ENCODE measurements around the gene PCYT2. TPM values are rescaled to one million over a fixed set of nuclear protein-coding genes. Genes with fewer than 3 reads are reported as not detected.

The PCYT2 gene
- total and polyA plus RNA-seq, 9 of the 15 experiments (the other 6 are each of a cell fraction or from before 2014, with no cell fraction given) = 0.92 to 134 (median 82.5) TPM

DNA sequence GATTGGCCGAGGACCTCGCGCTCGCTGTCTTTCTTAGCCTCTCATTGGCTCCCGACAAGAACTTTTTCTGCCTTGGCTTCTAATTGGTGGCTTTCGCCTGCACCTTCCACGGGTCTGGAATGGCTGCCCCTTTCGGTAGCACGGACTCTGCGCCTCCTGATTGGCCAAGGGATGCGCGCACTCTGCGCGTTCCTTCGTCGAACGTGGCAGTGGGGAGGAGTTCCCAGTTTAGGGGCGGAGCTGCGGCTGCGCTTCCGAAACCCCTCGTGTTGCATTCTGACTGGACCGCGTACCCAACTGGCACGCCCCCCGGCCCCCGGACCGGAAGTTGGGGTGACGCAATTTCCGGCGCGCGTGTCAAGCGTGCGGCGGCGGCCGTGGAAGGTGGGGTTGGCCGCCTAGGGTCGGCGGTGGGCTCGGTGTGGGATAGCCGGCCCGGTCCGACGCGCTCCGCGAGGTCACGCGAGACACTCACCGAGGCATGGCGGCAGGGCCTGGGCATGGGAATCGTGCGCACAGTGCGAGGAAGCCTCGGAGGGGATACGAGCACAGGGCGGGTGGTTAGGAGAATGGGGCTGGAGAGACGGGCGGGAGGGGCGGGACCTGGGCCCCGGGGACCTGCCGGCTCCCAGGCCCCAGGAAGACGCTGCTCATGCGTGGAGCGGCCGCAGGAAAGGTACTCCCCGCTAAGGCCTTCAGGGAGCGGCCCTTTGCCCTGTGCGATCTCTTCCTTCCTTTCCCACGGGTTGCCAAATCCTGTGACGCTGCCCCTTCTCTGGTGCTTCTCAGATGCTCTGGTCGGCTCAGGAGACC lies 50.2 kb downstream of the PCYT2 start (continued):
- TF ChIP-seq SRSF9 (IDR thresholded peaks at IDR 0.05; ENCODE audit: borderline replicate concordance, low read depth, low read length) = no peak
- peak; percentile 86 for TF ChIP-seq MAX (CRISPR knock-in tag; IDR thresholded peaks at IDR 0.05)
- no peak for TF ChIP-seq ZKSCAN3 (CRISPR knock-in tag; IDR thresholded peaks at IDR 0.05)
- TF ChIP-seq KAT7 (CRISPR knock-in tag; IDR thresholded peaks at IDR 0.05; ENCODE audit: borderline replicate concordance) = peak; percentile 90; the same call in 1 of the 2 replicates
- no peak for TF ChIP-seq CSDE1 (IDR thresholded peaks at IDR 0.05)
- no peak for TF ChIP-seq ZNF282 (CRISPR knock-in tag; IDR thresholded peaks at IDR 0.05)
- TF ChIP-seq CEBPZ (IDR thresholded peaks at IDR 0.05; ENCODE audit: borderline replicate concordance, low read depth, low read length) = peak; percentile 65; the same call in 1 of the 2 replicates
- TF ChIP-seq ZNF134 (CRISPR knock-in tag; conservative IDR thresholded peaks at IDR 0.05) = peak; percentile 78
- no peak for TF ChIP-seq ARID2 (IDR thresholded peaks at IDR 0.05)
- peak; percentile 88 for TF ChIP-seq RBM25 (IDR thresholded peaks at IDR 0.05; ENCODE audit: low read depth, low read length, severe bottlenecking)
- TF ChIP-seq GABPB1 (CRISPR knock-in tag; IDR thresholded peaks at IDR 0.05) = peak; percentile 98
- peak; percentile 97 for TF ChIP-seq SP1 (CRISPR knock-in tag; IDR thresholded peaks at IDR 0.05)
- TF ChIP-seq ZNF644 (tag; IDR thresholded peaks at IDR 0.05; ENCODE audit: low read depth) = peak; percentile 100
- no peak for TF ChIP-seq HDAC3 (IDR thresholded peaks at IDR 0.05; ENCODE audit: borderline replicate concordance, partially characterized antibody)
- peak; percentile 95 for TF ChIP-seq ETV5 (CRISPR knock-in tag; IDR thresholded peaks at IDR 0.05; ENCODE audit: low read depth)
- peak; percentile 84 for TF ChIP-seq HINFP (tag; conservative IDR thresholded peaks at IDR 0.05; ENCODE audit: low read depth)
- TF ChIP-seq SMC3 (conservative IDR thresholded peaks at IDR 0.05; ENCODE audit: insufficient read depth, low read depth, low read length) = no peak
- TF ChIP-seq, protein P1, sequence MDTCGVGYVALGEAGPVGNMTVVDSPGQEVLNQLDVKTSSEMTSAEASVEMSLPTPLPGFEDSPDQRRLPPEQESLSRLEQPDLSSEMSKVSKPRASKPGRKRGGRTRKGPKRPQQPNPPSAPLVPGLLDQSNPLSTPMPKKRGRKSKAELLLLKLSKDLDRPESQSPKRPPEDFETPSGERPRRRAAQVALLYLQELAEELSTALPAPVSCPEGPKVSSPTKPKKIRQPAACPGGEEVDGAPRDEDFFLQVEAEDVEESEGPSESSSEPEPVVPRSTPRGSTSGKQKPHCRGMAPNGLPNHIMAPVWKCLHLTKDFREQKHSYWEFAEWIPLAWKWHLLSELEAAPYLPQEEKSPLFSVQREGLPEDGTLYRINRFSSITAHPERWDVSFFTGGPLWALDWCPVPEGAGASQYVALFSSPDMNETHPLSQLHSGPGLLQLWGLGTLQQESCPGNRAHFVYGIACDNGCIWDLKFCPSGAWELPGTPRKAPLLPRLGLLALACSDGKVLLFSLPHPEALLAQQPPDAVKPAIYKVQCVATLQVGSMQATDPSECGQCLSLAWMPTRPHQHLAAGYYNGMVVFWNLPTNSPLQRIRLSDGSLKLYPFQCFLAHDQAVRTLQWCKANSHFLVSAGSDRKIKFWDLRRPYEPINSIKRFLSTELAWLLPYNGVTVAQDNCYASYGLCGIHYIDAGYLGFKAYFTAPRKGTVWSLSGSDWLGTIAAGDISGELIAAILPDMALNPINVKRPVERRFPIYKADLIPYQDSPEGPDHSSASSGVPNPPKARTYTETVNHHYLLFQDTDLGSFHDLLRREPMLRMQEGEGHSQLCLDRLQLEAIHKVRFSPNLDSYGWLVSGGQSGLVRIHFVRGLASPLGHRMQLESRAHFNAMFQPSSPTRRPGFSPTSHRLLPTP (IDR thresholded peaks at IDR 0.05; ENCODE audit: borderline replicate concordance, extremely low read depth, insufficient read length) = no peak
- peak; percentile 50; the same call in 1 of the 2 replicates for TF ChIP-seq ESRRA (IDR thresholded peaks at IDR 0.05; ENCODE audit: borderline replicate concordance, low read depth)
- no peak for TF ChIP-seq ZNF707 (CRISPR knock-in tag; conservative IDR thresholded peaks at IDR 0.05)
